ENCODE results near the gene PDLIM3. TPM values are rescaled to one million over a fixed set of nuclear protein-coding genes. Genes with fewer than 3 reads are reported as not detected.

PDLIM3 gene
- total and polyA plus RNA-seq, 2 of the 4 experiments (the other 2 are of a cell fraction): 6.4 to 11.7 TPM

DNA sequence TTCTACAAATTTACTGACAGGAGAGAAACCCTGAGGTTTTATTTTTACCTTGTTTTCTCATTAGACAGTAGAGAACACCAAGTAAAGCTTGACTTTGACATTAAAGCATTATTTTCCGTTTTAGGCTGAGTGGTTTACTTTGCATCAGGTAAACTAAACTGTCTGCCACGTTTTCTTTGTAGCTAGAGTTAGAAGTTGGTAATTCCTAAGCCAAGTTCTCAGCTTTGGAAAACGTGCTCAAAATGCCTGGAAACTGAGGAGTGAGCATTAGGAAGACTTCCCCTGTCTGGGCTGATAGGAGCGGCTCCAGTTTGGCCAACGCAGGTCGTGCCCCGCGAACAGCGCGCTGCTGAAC lies 819 bp downstream of the PDLIM3 start:
- dilution Hi-C loops (cut with HindIII; ENCODE audit: low sequenced_read_pairs, unreplicated experiment) (no loop called here), intact Hi-C loops (cut with micrococcal nuclease) (no loop called here), in situ Hi-C loops (cut with MboI; ENCODE audit: low sequenced_read_pairs) (no loop called here)
- no peak overlapping the region for H3K27ac ChIP-seq (ENCODE audit: insufficient read depth, low read length)
- ChIA-PET POLR2A (ENCODE audit: unreplicated experiment) (no interaction called here), CTCF (no interaction called here)
- H3K4ac ChIP-seq (ENCODE audit: low read depth, low read length): no peak overlapping the region
- H2BK120ac ChIP-seq (ENCODE audit: low read depth, low read length): no peak overlapping the region
- peak overlapping the region; percentile 74 for H3K14ac ChIP-seq (replicated peaks; ENCODE audit: low read depth, low read length)
- no peaks in the 10 kb centered on the region for H3K36me3 ChIP-seq (ENCODE audit: control insufficient read depth, insufficient read depth, low read length)
- H4K91ac ChIP-seq (ENCODE audit: insufficient read depth, low read depth, low read length): no peak overlapping the region
- no peak overlapping the region for H2BK5ac ChIP-seq (ENCODE audit: low read depth, low read length, poor library complexity, severe bottlenecking)
- H4K20me1 ChIP-seq (ENCODE audit: insufficient read depth, low read length): no peaks in the 10 kb centered on the region
- no peak overlapping the region for H4K5ac ChIP-seq (ENCODE audit: low read depth, low read length)
- H3K9ac ChIP-seq (ENCODE audit: low read depth, low read length): peak overlapping the region; percentile 77
- peak overlapping the region; percentile 94 for H2AFZ ChIP-seq (replicated peaks; ENCODE audit: low read length, poor library complexity)
- BruUV-seq (replicated peaks): no TSS peak
- H3K4me2 ChIP-seq (ENCODE audit: low read depth, low read length): peak overlapping the region; percentile 90
- H2AK5ac ChIP-seq (ENCODE audit: low read depth, low read length): no peak overlapping the region
- peaks cover 2% of the 10 kb centered on the region; the same call in 1 of the 2 replicates for H3K27me3 ChIP-seq (ENCODE audit: control insufficient read depth, insufficient read depth, low read length)
- H4K8ac ChIP-seq (ENCODE audit: low read depth in 2 of 2, low read length in 2 of 2): no peak overlapping the region
- peak overlapping the region; percentile 96 for H3K4me3 ChIP-seq (ENCODE audit: insufficient read depth, low read depth, low read length)
- peaks cover 4% of the 10 kb centered on the region in 2 experiments; a peak in 3 of 4 replicates for H3K79me1 ChIP-seq (ENCODE audit: low read depth in 1 of 2, low read length in 2 of 2)
- H3K23ac ChIP-seq (ENCODE audit: low read depth, low read length): 0 out of 2 replicates have a peak overlapping the region, but pooled peaks have one; percentile 38
- no peak for TF ChIP-seq CHD1 (IDR thresholded peaks at IDR 0.05; ENCODE audit: low read depth, low read length)
- TF ChIP-seq RCOR1 (IDR thresholded peaks at IDR 0.05; ENCODE audit: insufficient replicate concordance, low read length): no peak
- no peak for TF ChIP-seq POLR2A (IDR thresholded peaks at IDR 0.05; ENCODE audit: low read depth, low read length)
- H3K56ac ChIP-seq (ENCODE audit: extremely low read depth, insufficient read depth, low read length): no peak overlapping the region
- no peak overlapping the region for H2AK9ac ChIP-seq (replicated peaks; ENCODE audit: low read depth, low read length, poor library complexity)
- DNase-seq: no peak
- H3K9me3 ChIP-seq (ENCODE audit: control insufficient read depth, insufficient read depth, low read length): no peaks in the 10 kb centered on the region
- H2BK15ac ChIP-seq (ENCODE audit: low read depth, low read length): no peak overlapping the region; the same call in 2 of the 3 replicates
- peaks cover 4% of the 10 kb centered on the region for H3K9me1 ChIP-seq (ENCODE audit: insufficient read depth, low read length)
- H3K4me1 ChIP-seq (ENCODE audit: control insufficient read depth, insufficient read depth, low read length): peaks cover 2% of the 10 kb centered on the region; the same call in 1 of the 2 replicates
- H3K18ac ChIP-seq (ENCODE audit: low read depth, low read length): no peak overlapping the region; the same call in 1 of the 2 replicates
- ATAC-seq (ENCODE audit: low read depth): peak; percentile 52
- no peak overlapping the region for H2BK20ac ChIP-seq (ENCODE audit: low read depth, low read length)
- 0% methylated on average over 2 of the region's 10 CpGs; no CpG with 5 or more reads in 1 of the 2 experiments for WGBS, 2 experiments (ENCODE audit: extremely low coverage in 2 of 2, insufficient read length in 1 of 2)

All from IMR-90 (cell line).